ENCODE measurements around the gene GAD1.
A peak's percentile ranks its signal among the peaks of the same experiment; 100 is the strongest.

Gene GAD1

GRCh38 chr2:170869036-170869435, 52.3 kb downstream of the GAD1 start:
- Histone ChIP-seq H3K27ac (no peak overlapping the region), H3K4me2 (ENCODE audit: low read length) (no peak overlapping the region), H3K9me3 (ENCODE audit: control insufficient read depth, low read length) (no peaks in the 10 kb centered on the region), H3K4me3 (ENCODE audit: low read depth, low read length) (no peak overlapping the region), H3K36me3 (ENCODE audit: control insufficient read depth, insufficient read depth, low read length) (no peaks in the 10 kb centered on the region), H3K79me2 (no peaks in the 10 kb centered on the region), H2AFZ (no peak overlapping the region), H3K27me3 (ENCODE audit: control insufficient read depth, insufficient read depth, low read length) (no peaks in the 10 kb centered on the region), H3K9ac (no peak overlapping the region), H3K4me1 (no peaks in the 10 kb centered on the region)
- TF ChIP-seq CTCF (IDR thresholded peaks at IDR 0.05), result no peak

GRCh38 chr2:170869461-170869860, 52.8 kb downstream of the GAD1 start:
- no peak for TF ChIP-seq CTCF (IDR thresholded peaks at IDR 0.05)
- H2AFZ ChIP-seq, result no peak overlapping the region
- H3K79me2 ChIP-seq, result no peaks in the 10 kb centered on the region
- H3K9me3 ChIP-seq (ENCODE audit: control insufficient read depth, low read length), result no peaks in the 10 kb centered on the region
- H3K36me3 ChIP-seq (ENCODE audit: control insufficient read depth, insufficient read depth, low read length), result no peaks in the 10 kb centered on the region
- H3K4me2 ChIP-seq (ENCODE audit: low read length), result no peak overlapping the region
- H3K9ac ChIP-seq, result no peak overlapping the region
- H3K4me1 ChIP-seq, result no peaks in the 10 kb centered on the region
- no peaks in the 10 kb centered on the region for H3K27me3 ChIP-seq (ENCODE audit: control insufficient read depth, insufficient read depth, low read length)
- H3K27ac ChIP-seq, result no peak overlapping the region
- H3K4me3 ChIP-seq (ENCODE audit: low read depth, low read length), result no peak overlapping the region

- H3K36me3 ChIP-seq (ENCODE audit: control insufficient read depth, insufficient read depth, low read length), result no peaks in the 10 kb centered on the region
- H3K9me3 ChIP-seq (ENCODE audit: control insufficient read depth, low read length), result no peaks in the 10 kb centered on the region
- no peaks in the 10 kb centered on the region for H3K79me2 ChIP-seq
- no peak overlapping the region for H3K9ac ChIP-seq
- peak overlapping the region; percentile 76 for H3K4me2 ChIP-seq (ENCODE audit: low read length)
- no peak overlapping the region for H3K4me3 ChIP-seq (ENCODE audit: low read depth, low read length)
- TF ChIP-seq CTCF (IDR thresholded peaks at IDR 0.05), result peak; percentile 92
- peak overlapping the region; percentile 63 for H2AFZ ChIP-seq
- no peaks in the 10 kb centered on the region for H3K27me3 ChIP-seq (ENCODE audit: control insufficient read depth, insufficient read depth, low read length)
- H3K4me1 ChIP-seq, result no peaks in the 10 kb centered on the region
- no peak overlapping the region for H3K27ac ChIP-seq
These were observed 56.5 kb downstream of the GAD1 start for GRCh38 chr2:170873035-170873692.

GRCh38 chr2:170878066-170878465, 61.4 kb downstream of the GAD1 start:
- Histone ChIP-seq H3K27ac (no peak overlapping the region), H3K4me3 (ENCODE audit: low read depth, low read length) (no peak overlapping the region), H3K4me2 (ENCODE audit: low read length) (no peak overlapping the region), H3K4me1 (no peaks in the 10 kb centered on the region), H3K9ac (no peak overlapping the region), H3K36me3 (ENCODE audit: control insufficient read depth, insufficient read depth, low read length) (no peaks in the 10 kb centered on the region), H2AFZ (peak overlapping the region; percentile 0), H3K79me2 (no peaks in the 10 kb centered on the region), H3K9me3 (ENCODE audit: control insufficient read depth, low read length) (no peaks in the 10 kb centered on the region), H3K27me3 (ENCODE audit: control insufficient read depth, insufficient read depth, low read length) (no peaks in the 10 kb centered on the region)
- TF ChIP-seq CTCF (IDR thresholded peaks at IDR 0.05), result no peak

- no peak overlapping the region for H3K4me3 ChIP-seq (ENCODE audit: low read depth, low read length)
- H3K79me2 ChIP-seq, result no peaks in the 10 kb centered on the region
- no peaks in the 10 kb centered on the region for H3K36me3 ChIP-seq (ENCODE audit: control insufficient read depth, insufficient read depth, low read length)
- no peaks in the 10 kb centered on the region for H3K27me3 ChIP-seq (ENCODE audit: control insufficient read depth, insufficient read depth, low read length)
- TF ChIP-seq CTCF (IDR thresholded peaks at IDR 0.05), result no peak
- H3K9ac ChIP-seq, result no peak overlapping the region
- peak overlapping the region; percentile 0 for H2AFZ ChIP-seq
- no peaks in the 10 kb centered on the region for H3K4me1 ChIP-seq
- no peaks in the 10 kb centered on the region for H3K9me3 ChIP-seq (ENCODE audit: control insufficient read depth, low read length)
- H3K4me2 ChIP-seq (ENCODE audit: low read length), result no peak overlapping the region
- H3K27ac ChIP-seq, result no peak overlapping the region
These were observed 61.8 kb downstream of the GAD1 start for GRCh38 chr2:170878505-170878904.
